Measurements from ENCODE around the gene B3GNT8. TPM values are rescaled to one million over a fixed set of nuclear protein-coding genes. Genes with fewer than 3 reads are reported as not detected.

Gene B3GNT8
- total and polyA plus RNA-seq, 2 of the 4 experiments (the other 2 are of a cell fraction) = 0.36 TPM

GRCh38 chr19:41425174-41426115 is 1.7 kb downstream of the B3GNT8 start:
- CTCF ChIA-PET = no interaction called here
- Histone ChIP-seq H2AFZ (replicated peaks; ENCODE audit: low read length, poor library complexity) (no peak overlapping the region), H3K9me3 (ENCODE audit: control insufficient read depth, insufficient read depth, low read length) (no peaks in the 10 kb centered on the region), H3K79me1 (ENCODE audit: low read depth in 1 of 2, low read length in 2 of 2) (no peaks in the 10 kb centered on the region), H2AK5ac (ENCODE audit: low read depth, low read length) (no peak overlapping the region), H3K4me1 (ENCODE audit: control insufficient read depth, insufficient read depth, low read length) (peaks cover 10% of the 10 kb centered on the region; the same call in 1 of the 2 replicates), H3K23ac (ENCODE audit: low read depth, low read length) (no peak overlapping the region), H4K91ac (ENCODE audit: insufficient read depth, low read depth, low read length) (no peak overlapping the region), H3K36me3 (ENCODE audit: control insufficient read depth, insufficient read depth, low read length) (peaks cover 36% of the 10 kb centered on the region), H2BK15ac (ENCODE audit: low read depth, low read length) (no peak overlapping the region), H2BK120ac (ENCODE audit: low read depth, low read length) (no peak overlapping the region), H3K56ac (ENCODE audit: extremely low read depth, insufficient read depth, low read length) (no peak overlapping the region), H3K4ac (ENCODE audit: low read depth, low read length) (no peak overlapping the region), H4K20me1 (ENCODE audit: insufficient read depth, low read length) (no peaks in the 10 kb centered on the region), H4K8ac (ENCODE audit: low read depth in 2 of 2, low read length in 2 of 2) (no peak overlapping the region), H3K4me3 (ENCODE audit: insufficient read depth, low read depth, low read length) (no peak overlapping the region), H3K9me1 (ENCODE audit: insufficient read depth, low read length) (no peaks in the 10 kb centered on the region), H4K5ac (ENCODE audit: low read depth, low read length) (no peak overlapping the region), H3K4me2 (ENCODE audit: low read depth, low read length) (no peak overlapping the region), H3K9ac (ENCODE audit: low read depth, low read length) (no peak overlapping the region), H3K14ac (replicated peaks; ENCODE audit: low read depth, low read length) (no peak overlapping the region), H3K27me3 (ENCODE audit: control insufficient read depth, insufficient read depth, low read length) (no peaks in the 10 kb centered on the region), H3K18ac (ENCODE audit: low read depth, low read length) (no peak overlapping the region), H2AK9ac (replicated peaks; ENCODE audit: low read depth, low read length, poor library complexity) (no peak overlapping the region), H3K27ac (ENCODE audit: insufficient read depth, low read length) (no peak overlapping the region), H2BK20ac (ENCODE audit: low read depth, low read length) (no peak overlapping the region), H2BK5ac (ENCODE audit: low read depth, low read length, poor library complexity, severe bottlenecking) (no peak overlapping the region)
- intact Hi-C loops (cut with micrococcal nuclease) = loop anchor here (10.0 kb wide), 1 partner anchor 221 kb away; no protein-coding TSS in a partner anchor
- DNase-seq (no peak), ATAC-seq (ENCODE audit: low read depth) (no peak)
- TF ChIP-seq FOS (IDR thresholded peaks at IDR 0.05; ENCODE audit: low read depth, low read length) (no peak), POLR2A (IDR thresholded peaks at IDR 0.05; ENCODE audit: low read depth, low read length) (no peak), MAZ (IDR thresholded peaks at IDR 0.05; ENCODE audit: borderline replicate concordance, low read depth, low read length) (no peak), CEBPB (IDR thresholded peaks at IDR 0.05; ENCODE audit: low read depth, low read length) (no peak), SMC3 (IDR thresholded peaks at IDR 0.05; ENCODE audit: low read depth, low read length) (no peak), RFX5 (IDR thresholded peaks at IDR 0.05; ENCODE audit: low read depth, low read length) (no peak), CHD1 (IDR thresholded peaks at IDR 0.05; ENCODE audit: low read depth, low read length) (no peak), MXI1 (IDR thresholded peaks at IDR 0.05; ENCODE audit: borderline replicate concordance, low read depth, low read length) (no peak), MAFK (IDR thresholded peaks at IDR 0.05; ENCODE audit: low read depth, low read length) (no peak), RCOR1 (IDR thresholded peaks at IDR 0.05; ENCODE audit: insufficient replicate concordance, low read length) (no peak)
- TF ChIP-seq, protein P1, sequence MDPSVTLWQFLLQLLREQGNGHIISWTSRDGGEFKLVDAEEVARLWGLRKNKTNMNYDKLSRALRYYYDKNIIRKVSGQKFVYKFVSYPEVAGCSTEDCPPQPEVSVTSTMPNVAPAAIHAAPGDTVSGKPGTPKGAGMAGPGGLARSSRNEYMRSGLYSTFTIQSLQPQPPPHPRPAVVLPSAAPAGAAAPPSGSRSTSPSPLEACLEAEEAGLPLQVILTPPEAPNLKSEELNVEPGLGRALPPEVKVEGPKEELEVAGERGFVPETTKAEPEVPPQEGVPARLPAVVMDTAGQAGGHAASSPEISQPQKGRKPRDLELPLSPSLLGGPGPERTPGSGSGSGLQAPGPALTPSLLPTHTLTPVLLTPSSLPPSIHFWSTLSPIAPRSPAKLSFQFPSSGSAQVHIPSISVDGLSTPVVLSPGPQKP (IDR thresholded peaks at IDR 0.05; ENCODE audit: borderline replicate concordance, low read depth, low read length) = no peak
- TF ChIP-seq, protein P2, sequence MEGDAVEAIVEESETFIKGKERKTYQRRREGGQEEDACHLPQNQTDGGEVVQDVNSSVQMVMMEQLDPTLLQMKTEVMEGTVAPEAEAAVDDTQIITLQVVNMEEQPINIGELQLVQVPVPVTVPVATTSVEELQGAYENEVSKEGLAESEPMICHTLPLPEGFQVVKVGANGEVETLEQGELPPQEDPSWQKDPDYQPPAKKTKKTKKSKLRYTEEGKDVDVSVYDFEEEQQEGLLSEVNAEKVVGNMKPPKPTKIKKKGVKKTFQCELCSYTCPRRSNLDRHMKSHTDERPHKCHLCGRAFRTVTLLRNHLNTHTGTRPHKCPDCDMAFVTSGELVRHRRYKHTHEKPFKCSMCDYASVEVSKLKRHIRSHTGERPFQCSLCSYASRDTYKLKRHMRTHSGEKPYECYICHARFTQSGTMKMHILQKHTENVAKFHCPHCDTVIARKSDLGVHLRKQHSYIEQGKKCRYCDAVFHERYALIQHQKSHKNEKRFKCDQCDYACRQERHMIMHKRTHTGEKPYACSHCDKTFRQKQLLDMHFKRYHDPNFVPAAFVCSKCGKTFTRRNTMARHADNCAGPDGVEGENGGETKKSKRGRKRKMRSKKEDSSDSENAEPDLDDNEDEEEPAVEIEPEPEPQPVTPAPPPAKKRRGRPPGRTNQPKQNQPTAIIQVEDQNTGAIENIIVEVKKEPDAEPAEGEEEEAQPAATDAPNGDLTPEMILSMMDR (conservative IDR thresholded peaks at IDR 0.05; ENCODE audit: low read depth, low read length) = no peak
- 94% methylated on average over 20 of the region's 28 CpGs; no CpG with 5 or more reads in 1 of the 2 experiments for WGBS, 2 experiments (ENCODE audit: extremely low coverage in 2 of 2, insufficient read length in 1 of 2)
- BruUV-seq (replicated peaks) = no TSS peak
- in situ Hi-C loops (cut with MboI; ENCODE audit: low sequenced_read_pairs) = no loop called here
- dilution Hi-C loops (cut with HindIII; ENCODE audit: low sequenced_read_pairs, unreplicated experiment) = no loop called here
- POLR2A ChIA-PET (ENCODE audit: unreplicated experiment) = no interaction called here
